B cell (primary cell): ENCODE data around the gene CACNA2D2. TPM values are rescaled to one million over a fixed set of nuclear protein-coding genes. Genes with fewer than 3 reads are reported as not detected.

Experiments
- ATAC-seq: fragments of 200-7000 bp; cut with Tn5 transposase; one replicate; pipeline ENCODE4 v1.10.0; 2021; ENCODE audit warnings: low read depth, mild to moderate bottlenecking, moderate number of reproducible peaks, moderate library complexity
- CTCF ChIA-PET: fragments of 350-600 bp; sonication (Branson Sonifier 250); formaldehyde crosslinking; loops from one replicate; lab custom pipeline; 2021; ENCODE audit warnings: antibody characterized with exemption, inconsistent platforms; lab: Charles Lee
- POLR2A ChIA-PET: fragments of 350-600 bp; sonication (Branson Sonifier 250); formaldehyde crosslinking; loops from one replicate; lab custom pipeline; 2021; ENCODE audit warnings: antibody characterized with exemption; lab: Charles Lee
- DNase-seq: peaks from one replicate; pipeline ENCODE4 v3.0.0; 2013
- H2AFZ ChIP-seq: 2 replicates; pipeline ENCODE4 v1.6.1; 2012; ENCODE audit warnings: mild to moderate bottlenecking, low read depth, low read length; ENCODE audit not compliant: insufficient read depth, poor library complexity, severe bottlenecking
- H3K27ac ChIP-seq, 2 donors: 1 replicate in 1 of 2; 2 replicates in 1 of 2; pipeline ENCODE4 v1.5.1; 2012 to 2013; ENCODE audit warnings: low read length in 2 of 2, mild to moderate bottlenecking in 2 of 2, moderate library complexity in 1 of 2
- H3K27me3 ChIP-seq, 4 experiments: fragments of 200-600 bp in 1 of 4; sonication (generic) in 1 of 4; replicated peaks in 1 of 4; 1 replicate in 2 of 4; 2 replicates in 2 of 4; pipeline versions ENCODE4 v1.6.1 to v1.7.0; 2013 to 2016; ENCODE audit warnings: low read length in 3 of 4, mild to moderate bottlenecking in 2 of 4, mixed read lengths in 1 of 4, moderate library complexity in 1 of 4; ENCODE audit not compliant: insufficient read depth in 4 of 4, control insufficient read depth in 3 of 4; ENCODE audit errors: control extremely low read depth in 1 of 4
- H3K36me3 ChIP-seq, 2 experiments: replicated peaks in 1 of 2; 1 replicate in 1 of 2; 2 replicates in 1 of 2; pipeline versions ENCODE4 v1.6.1 to v1.7.1; 2013; ENCODE audit warnings: low read length in 1 of 2; ENCODE audit not compliant: insufficient read depth in 2 of 2, control insufficient read depth in 1 of 2; ENCODE audit errors: control extremely low read depth in 1 of 2, extremely low read depth in 1 of 2
- H3K4me1 ChIP-seq, 2 donors: fragments of 200-600 bp in 1 of 2; sonication (generic) in 1 of 2; 1 replicate in 1 of 2; 2 replicates in 1 of 2; pipeline versions ENCODE4 v1.5.1 to v1.6.1; 2013 to 2017; ENCODE audit warnings: low read length in 2 of 2; ENCODE audit not compliant: control insufficient read depth in 2 of 2, insufficient read depth in 2 of 2
- H3K4me2 ChIP-seq: replicated peaks from 2 replicates; pipeline ENCODE3; 2012; ENCODE audit warnings: mild to moderate bottlenecking, low read depth, low read length; ENCODE audit not compliant: poor library complexity, severe bottlenecking
- H3K4me3 ChIP-seq, 5 experiments: fragments of 200-600 bp in 1 of 5; sonication (generic) in 1 of 5; 1 replicate in 3 of 5; 2 replicates in 2 of 5; pipeline versions ENCODE4 v1.5.1 to v1.7.0; 2011 to 2016; ENCODE audit warnings: low read length in 4 of 5, mild to moderate bottlenecking in 4 of 5, low read depth in 2 of 5, control low read depth in 1 of 5, moderate library complexity in 1 of 5; ENCODE audit not compliant: insufficient read depth in 1 of 5; ENCODE audit errors: control extremely low read depth in 1 of 5, extremely low read depth in 1 of 5
- H3K79me2 ChIP-seq: fragments of 200-600 bp; sonication (generic); one replicate; pipeline ENCODE4 v1.6.0; 2016; ENCODE audit warnings: low read length; ENCODE audit not compliant: control insufficient read depth, insufficient read depth
- H3K9ac ChIP-seq: fragments of 200-600 bp; sonication (generic); 2 replicates; pipeline ENCODE4 v1.6.1; 2017; ENCODE audit warnings: mild to moderate bottlenecking, low read length, moderate library complexity
- H3K9me3 ChIP-seq, 3 donors: one replicate each; pipeline versions ENCODE4 v1.6.1 to v1.7.1; 2013; ENCODE audit warnings: low read length in 2 of 3; ENCODE audit not compliant: control insufficient read depth in 2 of 3, insufficient read depth in 1 of 3; ENCODE audit errors: control extremely low read depth in 1 of 3
- H4K20me1 ChIP-seq: 2 replicates; pipeline ENCODE4 v1.6.0; 2012; ENCODE audit warnings: mild to moderate bottlenecking, low read length; ENCODE audit not compliant: insufficient read depth, control insufficient read depth, poor library complexity, severe bottlenecking
- H3K27ac Mint-ChIP-seq: one replicate; pipeline ENCODE4 v1.8.0; 2021; ENCODE audit warnings: mixed read lengths
- H3K27me3 Mint-ChIP-seq: one replicate; pipeline ENCODE4 v1.8.0; 2021; ENCODE audit warnings: mixed read lengths
- H3K4me1 Mint-ChIP-seq: one replicate; pipeline ENCODE4 v1.8.0; 2021; ENCODE audit warnings: mixed read lengths
- H3K4me3 Mint-ChIP-seq: one replicate; pipeline ENCODE4 v1.8.0; 2021; ENCODE audit warnings: mixed read lengths
- H3K9me3 Mint-ChIP-seq: one replicate; pipeline ENCODE4 v1.8.0; 2022; ENCODE audit warnings: mixed read lengths; ENCODE audit not compliant: insufficient read depth
- EZH2 ChIP-seq: IDR thresholded peaks from 2 replicates; pipeline ENCODE4 v1.6.1; 2012; ENCODE audit warnings: borderline replicate concordance, low read depth, mild to moderate bottlenecking, moderate library complexity, low read length; ENCODE audit not compliant: insufficient read depth, poor library complexity, severe bottlenecking
- whole genome bisulfite sequencing: methylation state at CpG from one replicate; pipeline ENCODE4 v1.1.5; 2013; ENCODE audit warnings: missing lambda C conversion rate; ENCODE audit not compliant: insufficient coverage; 5-methylcytosine and 5-hydroxymethylcytosine counted together
- intact Hi-C: fragments of 100-400 bp; cut with micrococcal nuclease; formaldehyde crosslinking; loops from one replicate; pipeline ENCODE4 v1.10.0; 2022
- polyA plus RNA-seq: library from polyadenylated mRNA; depleted of rRNA; stranded (reverse); fragments of >200 nt; gene quantifications from 2 replicates; pipeline ENCODE4 v1.2.3, GENCODE V29; 2012
- total RNA-seq, 2 donors: library from RNA; stranded (reverse); fragments of 120-200 nt in 1 of 2; gene quantifications; 1 replicate in 1 of 2; 2 replicates in 1 of 2; pipeline versions ENCODE4 v1.2.3 to v1.2.4, GENCODE V29; 2013 to 2022
- TF ChIP-seq, protein P1 (sequence below): fragments of 200-600 bp; IDR thresholded peaks from one replicate; pipeline ENCODE4 v1.8.0; 2022; ENCODE audit warnings: antibody characterized with exemption, mild to moderate bottlenecking

The CACNA2D2 gene
- total and polyA plus RNA-seq, 2 donors (not counting 1 experiment from before 2014, with no cell fraction given): 0.69 to 1.2 TPM

GRCh38 chr3:50382722-50383121, 120.7 kb downstream of the CACNA2D2 start:
- CTCF ChIA-PET: interaction anchor here (0.6 kb wide), 1 partner anchor 10 kb away, joined by 3 read pairs; no protein-coding TSS in a partner anchor
- no peak overlapping the region for H3K27ac Mint-ChIP-seq
- ATAC-seq: no peak

GRCh38 chr3:50381383-50381782, 122.1 kb downstream of the CACNA2D2 start:
- no peaks in the 10 kb centered on the region for H3K4me1 Mint-ChIP-seq
- no peak overlapping the region for H3K4me2 ChIP-seq
- no peaks in the 10 kb centered on the region for H3K9me3 ChIP-seq
- H3K27ac Mint-ChIP-seq: no peak overlapping the region
- peaks cover 9% of the 10 kb centered on the region for H3K27me3 Mint-ChIP-seq
- H3K27me3 ChIP-seq: no peaks in the 10 kb centered on the region
- DNase-seq: no peak
- WGBS: 69% methylated on average over 4 of the region's 4 CpGs
- H3K27ac ChIP-seq: no peak overlapping the region
- no peaks in the 10 kb centered on the region for H3K36me3 ChIP-seq
- no peaks in the 10 kb centered on the region for H3K9me3 Mint-ChIP-seq
- H3K4me3 ChIP-seq: no peak overlapping the region
- POLR2A ChIA-PET: no interaction called here
- H4K20me1 ChIP-seq: no peaks in the 10 kb centered on the region
- no peak overlapping the region for H3K9ac ChIP-seq
- H3K4me3 Mint-ChIP-seq: no peak overlapping the region
- TF ChIP-seq, protein P1, sequence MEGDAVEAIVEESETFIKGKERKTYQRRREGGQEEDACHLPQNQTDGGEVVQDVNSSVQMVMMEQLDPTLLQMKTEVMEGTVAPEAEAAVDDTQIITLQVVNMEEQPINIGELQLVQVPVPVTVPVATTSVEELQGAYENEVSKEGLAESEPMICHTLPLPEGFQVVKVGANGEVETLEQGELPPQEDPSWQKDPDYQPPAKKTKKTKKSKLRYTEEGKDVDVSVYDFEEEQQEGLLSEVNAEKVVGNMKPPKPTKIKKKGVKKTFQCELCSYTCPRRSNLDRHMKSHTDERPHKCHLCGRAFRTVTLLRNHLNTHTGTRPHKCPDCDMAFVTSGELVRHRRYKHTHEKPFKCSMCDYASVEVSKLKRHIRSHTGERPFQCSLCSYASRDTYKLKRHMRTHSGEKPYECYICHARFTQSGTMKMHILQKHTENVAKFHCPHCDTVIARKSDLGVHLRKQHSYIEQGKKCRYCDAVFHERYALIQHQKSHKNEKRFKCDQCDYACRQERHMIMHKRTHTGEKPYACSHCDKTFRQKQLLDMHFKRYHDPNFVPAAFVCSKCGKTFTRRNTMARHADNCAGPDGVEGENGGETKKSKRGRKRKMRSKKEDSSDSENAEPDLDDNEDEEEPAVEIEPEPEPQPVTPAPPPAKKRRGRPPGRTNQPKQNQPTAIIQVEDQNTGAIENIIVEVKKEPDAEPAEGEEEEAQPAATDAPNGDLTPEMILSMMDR: no peak
- no peak for TF ChIP-seq EZH2
- H3K79me2 ChIP-seq: no peaks in the 10 kb centered on the region
- CTCF ChIA-PET: interaction anchor here (0.9 kb wide), 1 partner anchor 161 kb away, joined by 3 read pairs; no protein-coding TSS in a partner anchor
- intact Hi-C loops: no loop called here
- no peak overlapping the region for H2AFZ ChIP-seq
- no peaks in the 10 kb centered on the region for H3K4me1 ChIP-seq
- ATAC-seq: no peak

More at GRCh38 chr3:50382722-50383121, 120.7 kb downstream of the CACNA2D2 start:
- Mint-ChIP-seq H3K9me3 (no peaks in the 10 kb centered on the region), H3K27me3 (peaks cover 12% of the 10 kb centered on the region), H3K4me1 (no peaks in the 10 kb centered on the region), H3K4me3 (no peak overlapping the region)
- Histone ChIP-seq H3K27ac (no peak overlapping the region), H3K27me3 (no peaks in the 10 kb centered on the region), H3K4me3 (no peak overlapping the region), H3K4me1 (no peaks in the 10 kb centered on the region), H3K79me2 (no peaks in the 10 kb centered on the region), H3K9me3 (no peaks in the 10 kb centered on the region), H3K4me2 (no peak overlapping the region), H3K9ac (no peak overlapping the region), H3K36me3 (no peaks in the 10 kb centered on the region), H4K20me1 (no peaks in the 10 kb centered on the region), H2AFZ (no peak overlapping the region)
- no peak for TF ChIP-seq EZH2
- TF ChIP-seq, protein P1: no peak
- no peak for DNase-seq
- WGBS: 96% methylated on average over 10 of the region's 12 CpGs
- intact Hi-C loops: no loop called here
- POLR2A ChIA-PET: no interaction called here
